ENCODE data around the gene CRYBA4.

- TF ChIP-seq TBL1XR1 (IDR thresholded peaks at IDR 0.05; ENCODE audit: borderline replicate concordance, low read length, partially characterized antibody) (no peak), GATAD2A (CRISPR knock-in tag; IDR thresholded peaks at IDR 0.05) (no peak), POLR2AphosphoS5 (IDR thresholded peaks at IDR 0.05; ENCODE audit: low read depth, low read length) (no peak), SMC3 (IDR thresholded peaks at IDR 0.05; ENCODE audit: low read length) (no peak), TAF1 (CRISPR knock-in tag; IDR thresholded peaks at IDR 0.05) (no peak), SNAI1 (CRISPR knock-in tag; IDR thresholded peaks at IDR 0.05; ENCODE audit: borderline replicate concordance) (no peak), RNF2 (conservative IDR thresholded peaks at IDR 0.05; ENCODE audit: low read depth) (no peak)
- TF ChIP-seq, protein P1, sequence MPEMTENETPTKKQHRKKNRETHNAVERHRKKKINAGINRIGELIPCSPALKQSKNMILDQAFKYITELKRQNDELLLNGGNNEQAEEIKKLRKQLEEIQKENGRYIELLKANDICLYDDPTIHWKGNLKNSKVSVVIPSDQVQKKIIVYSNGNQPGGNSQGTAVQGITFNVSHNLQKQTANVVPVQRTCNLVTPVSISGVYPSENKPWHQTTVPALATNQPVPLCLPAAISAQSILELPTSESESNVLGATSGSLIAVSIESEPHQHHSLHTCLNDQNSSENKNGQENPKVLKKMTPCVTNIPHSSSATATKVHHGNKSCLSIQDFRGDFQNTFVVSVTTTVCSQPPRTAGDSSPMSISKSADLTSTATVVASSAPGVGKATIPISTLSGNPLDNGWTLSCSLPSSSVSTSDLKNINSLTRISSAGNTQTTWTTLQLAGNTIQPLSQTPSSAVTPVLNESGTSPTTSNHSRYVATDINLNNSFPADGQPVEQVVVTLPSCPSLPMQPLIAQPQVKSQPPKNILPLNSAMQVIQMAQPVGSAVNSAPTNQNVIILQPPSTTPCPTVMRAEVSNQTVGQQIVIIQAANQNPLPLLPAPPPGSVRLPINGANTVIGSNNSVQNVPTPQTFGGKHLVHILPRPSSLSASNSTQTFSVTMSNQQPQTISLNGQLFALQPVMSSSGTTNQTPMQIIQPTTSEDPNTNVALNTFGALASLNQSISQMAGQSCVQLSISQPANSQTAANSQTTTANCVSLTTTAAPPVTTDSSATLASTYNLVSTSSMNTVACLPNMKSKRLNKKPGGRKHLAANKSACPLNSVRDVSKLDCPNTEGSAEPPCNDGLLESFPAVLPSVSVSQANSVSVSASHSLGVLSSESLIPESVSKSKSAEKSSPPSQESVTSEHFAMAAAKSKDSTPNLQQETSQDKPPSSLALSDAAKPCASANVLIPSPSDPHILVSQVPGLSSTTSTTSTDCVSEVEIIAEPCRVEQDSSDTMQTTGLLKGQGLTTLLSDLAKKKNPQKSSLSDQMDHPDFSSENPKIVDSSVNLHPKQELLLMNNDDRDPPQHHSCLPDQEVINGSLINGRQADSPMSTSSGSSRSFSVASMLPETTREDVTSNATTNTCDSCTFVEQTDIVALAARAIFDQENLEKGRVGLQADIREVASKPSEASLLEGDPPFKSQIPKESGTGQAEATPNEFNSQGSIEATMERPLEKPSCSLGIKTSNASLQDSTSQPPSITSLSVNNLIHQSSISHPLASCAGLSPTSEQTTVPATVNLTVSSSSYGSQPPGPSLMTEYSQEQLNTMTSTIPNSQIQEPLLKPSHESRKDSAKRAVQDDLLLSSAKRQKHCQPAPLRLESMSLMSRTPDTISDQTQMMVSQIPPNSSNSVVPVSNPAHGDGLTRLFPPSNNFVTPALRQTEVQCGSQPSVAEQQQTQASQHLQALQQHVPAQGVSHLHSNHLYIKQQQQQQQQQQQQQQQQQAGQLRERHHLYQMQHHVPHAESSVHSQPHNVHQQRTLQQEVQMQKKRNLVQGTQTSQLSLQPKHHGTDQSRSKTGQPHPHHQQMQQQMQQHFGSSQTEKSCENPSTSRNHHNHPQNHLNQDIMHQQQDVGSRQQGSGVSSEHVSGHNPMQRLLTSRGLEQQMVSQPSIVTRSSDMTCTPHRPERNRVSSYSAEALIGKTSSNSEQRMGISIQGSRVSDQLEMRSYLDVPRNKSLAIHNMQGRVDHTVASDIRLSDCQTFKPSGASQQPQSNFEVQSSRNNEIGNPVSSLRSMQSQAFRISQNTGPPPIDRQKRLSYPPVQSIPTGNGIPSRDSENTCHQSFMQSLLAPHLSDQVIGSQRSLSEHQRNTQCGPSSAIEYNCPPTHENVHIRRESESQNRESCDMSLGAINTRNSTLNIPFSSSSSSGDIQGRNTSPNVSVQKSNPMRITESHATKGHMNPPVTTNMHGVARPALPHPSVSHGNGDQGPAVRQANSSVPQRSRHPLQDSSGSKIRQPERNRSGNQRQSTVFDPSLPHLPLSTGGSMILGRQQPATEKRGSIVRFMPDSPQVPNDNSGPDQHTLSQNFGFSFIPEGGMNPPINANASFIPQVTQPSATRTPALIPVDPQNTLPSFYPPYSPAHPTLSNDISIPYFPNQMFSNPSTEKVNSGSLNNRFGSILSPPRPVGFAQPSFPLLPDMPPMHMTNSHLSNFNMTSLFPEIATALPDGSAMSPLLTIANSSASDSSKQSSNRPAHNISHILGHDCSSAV (CRISPR knock-in tag; IDR thresholded peaks at IDR 0.05; ENCODE audit: borderline replicate concordance): no peak
- TF ChIP-seq, protein P2, sequence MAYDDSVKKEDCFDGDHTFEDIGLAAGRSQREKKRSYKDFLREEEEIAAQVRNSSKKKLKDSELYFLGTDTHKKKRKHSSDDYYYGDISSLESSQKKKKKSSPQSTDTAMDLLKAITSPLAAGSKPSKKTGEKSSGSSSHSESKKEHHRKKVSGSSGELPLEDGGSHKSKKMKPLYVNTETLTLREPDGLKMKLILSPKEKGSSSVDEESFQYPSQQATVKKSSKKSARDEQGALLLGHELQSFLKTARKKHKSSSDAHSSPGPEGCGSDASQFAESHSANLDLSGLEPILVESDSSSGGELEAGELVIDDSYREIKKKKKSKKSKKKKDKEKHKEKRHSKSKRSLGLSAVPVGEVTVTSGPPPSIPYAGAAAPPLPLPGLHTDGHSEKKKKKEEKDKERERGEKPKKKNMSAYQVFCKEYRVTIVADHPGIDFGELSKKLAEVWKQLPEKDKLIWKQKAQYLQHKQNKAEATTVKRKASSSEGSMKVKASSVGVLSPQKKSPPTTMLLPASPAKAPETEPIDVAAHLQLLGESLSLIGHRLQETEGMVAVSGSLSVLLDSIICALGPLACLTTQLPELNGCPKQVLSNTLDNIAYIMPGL (CRISPR knock-in tag; IDR thresholded peaks at IDR 0.05; ENCODE audit: borderline replicate concordance in 1 of 2, low read depth in 1 of 2): no peak
Observed at GRCh38 chr22:26624803-26625202, 3.0 kb downstream of the CRYBA4 start.
